Panc1 (cell line): ENCODE data around the gene ERC2. TPM values are rescaled to one million over a fixed set of nuclear protein-coding genes. Genes with fewer than 3 reads are reported as not detected.

Source experiments
- ATAC-seq: fragments of 200-7000 bp; cut with Tn5 transposase; 2 replicates; pipeline ENCODE4 v1.9.1; 2020; ENCODE audit warnings: mild to moderate bottlenecking, moderate library complexity
- BruUV-seq: library from RNA; stranded (reverse); fragments of 400-500 nt; replicated peaks from 2 replicates; lab custom pipeline; 2021; lab: Mats Ljungman, UMichigan
- CTCF ChIA-PET: fragments of 300-600 bp; sonication (Branson Sonifier 250); formaldehyde crosslinking; loops from one replicate; lab custom pipeline; 2022; ENCODE audit warnings: antibody characterized with exemption; lab: Charles Lee
- POLR2A ChIA-PET: fragments of 300-600 bp; sonication (Branson Sonifier 250); formaldehyde crosslinking; loops from one replicate; lab custom pipeline; 2022; ENCODE audit warnings: antibody characterized with exemption; lab: Charles Lee
- DNase-seq: peaks from one replicate; pipeline ENCODE4 v3.0.0-alpha.2; 2010; ENCODE audit warnings: low read depth, low spot score
- H3K27ac ChIP-seq: 2 replicates; pipeline ENCODE4 v1.5.1; 2011; ENCODE audit warnings: mild to moderate bottlenecking, low read length, inconsistent platforms
- H3K27me3 ChIP-seq: fragments of 200-500 bp; sonication (Bioruptor generic); 2 replicates; pipeline ENCODE4 v1.6.0; 2014; ENCODE audit warnings: low read length, inconsistent platforms; ENCODE audit not compliant: control insufficient read depth, insufficient read depth
- H3K36me3 ChIP-seq: fragments of 200-500 bp; sonication (Bioruptor generic); 2 replicates; pipeline ENCODE4 v1.5.1; 2014; ENCODE audit warnings: inconsistent platforms, mild to moderate bottlenecking, low read length, moderate library complexity; ENCODE audit not compliant: control insufficient read depth, insufficient read depth
- H3K4me1 ChIP-seq: 2 replicates; pipeline ENCODE4 v1.5.1; 2011; ENCODE audit warnings: inconsistent platforms, mild to moderate bottlenecking, low read length, moderate library complexity; ENCODE audit not compliant: control insufficient read depth, insufficient read depth
- H3K4me3 ChIP-seq, 2 experiments: 2 replicates each; pipeline ENCODE4 v1.5.1; 2011 to 2012; ENCODE audit warnings: low read depth in 2 of 2, low read length in 2 of 2, mild to moderate bottlenecking in 2 of 2, inconsistent platforms in 1 of 2, moderate library complexity in 1 of 2
- H3K9me3 ChIP-seq: fragments of 200-500 bp; sonication (Bioruptor generic); 2 replicates; pipeline ENCODE4 v1.5.1; 2014; ENCODE audit warnings: low read depth, mild to moderate bottlenecking, inconsistent platforms, low read length, moderate library complexity; ENCODE audit not compliant: control insufficient read depth, insufficient read depth
- POLR2AphosphoS5 ChIP-seq: IDR thresholded peaks from 2 replicates; pipeline ENCODE4 v1.6.1; 2012; ENCODE audit warnings: mild to moderate bottlenecking, low read depth, low read length, moderate library complexity
- REST ChIP-seq, 2 experiments: IDR thresholded peaks; 2 replicates each; pipeline ENCODE4 v1.6.1; 2011 to 2012; ENCODE audit warnings: low read depth in 2 of 2, control low read depth in 1 of 2, low read length in 1 of 2, mild to moderate bottlenecking in 1 of 2, moderate library complexity in 1 of 2; ENCODE audit not compliant: insufficient read depth in 1 of 2
- SIN3A ChIP-seq: IDR thresholded peaks from 2 replicates; pipeline ENCODE4 v1.6.1; 2012; ENCODE audit warnings: low read depth, mild to moderate bottlenecking, low read length, moderate library complexity, borderline replicate concordance; ENCODE audit not compliant: insufficient read depth
- TCF7L2 ChIP-seq: IDR thresholded peaks from 2 replicates; pipeline ENCODE4 v1.6.1; 2011; ENCODE audit warnings: mild to moderate bottlenecking, low read depth, low read length, inconsistent platforms
- in situ Hi-C: cut with HindIII; loops from 2 replicates; pipeline ENCODE4 v1.10.0; 2016; ENCODE audit warnings: low sequenced_read_pairs, low pct_unique_long_range_greater_than_20kb
- intact Hi-C: fragments of 100-400 bp; cut with micrococcal nuclease; formaldehyde crosslinking; loops from one replicate; pipeline ENCODE4 v1.10.0; 2022; ENCODE audit not compliant: unreplicated experiment
- total RNA-seq: library from RNA; stranded (reverse); gene quantifications from one replicate; pipeline ENCODE4 v1.2.1, GENCODE V29; 2021; ENCODE audit not compliant: unreplicated experiment
- TF ChIP-seq, protein P1 (sequence below): fragments of 450-650 bp; IDR thresholded peaks from 2 replicates; pipeline ENCODE4 v1.5.1; 2017; ENCODE audit warnings: mild to moderate bottlenecking

ERC2 gene
- total RNA-seq, 1 experiment from 2014 or later = 0.33 TPM

DNA sequence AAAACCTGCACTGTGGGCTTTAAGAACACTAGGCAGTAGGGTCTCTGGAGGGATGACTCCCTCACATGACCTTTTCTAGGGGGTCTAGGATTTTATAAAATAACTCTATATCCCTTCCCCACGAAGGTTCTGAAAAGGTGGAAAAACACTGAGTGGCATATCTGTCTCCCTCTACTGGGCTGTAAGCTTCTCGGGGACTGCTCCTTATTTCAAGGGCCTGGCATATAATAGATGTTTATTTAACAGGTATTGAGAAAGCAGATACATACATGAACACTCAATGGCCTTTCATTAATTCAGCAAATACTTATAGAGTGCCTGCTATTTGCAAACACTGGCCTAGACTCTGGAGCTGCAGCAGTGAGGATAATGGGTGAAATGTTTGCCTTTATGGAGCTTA is 834.9 kb downstream of the ERC2 start:
- no peaks in the 10 kb centered on the region for H3K27me3 ChIP-seq

DNA sequence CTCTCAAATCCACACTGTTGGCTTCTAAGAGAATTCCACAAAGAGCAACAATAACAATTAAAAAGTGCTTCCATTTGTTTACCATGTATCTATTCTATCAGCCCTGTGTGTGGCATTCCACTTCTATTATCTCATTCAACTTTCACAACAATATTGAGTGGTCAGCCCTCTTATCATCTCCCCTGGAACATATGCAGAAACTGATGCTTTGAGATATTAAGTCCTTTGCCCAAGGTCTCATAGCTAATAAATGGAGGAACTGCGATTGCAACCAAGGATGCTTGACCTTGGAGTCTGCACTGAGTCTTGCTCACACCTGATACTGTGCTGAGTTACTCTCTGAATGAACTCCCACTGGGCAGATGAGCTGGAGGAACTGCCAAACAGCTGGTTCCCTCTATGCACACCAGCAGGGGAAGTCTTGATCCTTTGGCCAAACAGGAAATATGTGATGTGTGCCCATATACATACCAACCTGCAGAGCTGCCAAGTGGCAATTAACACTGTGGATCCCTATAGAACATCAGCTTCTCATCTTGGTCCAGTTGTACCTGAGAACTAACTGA is 836.4 kb downstream of the ERC2 start:
- DNase-seq = no peak
- no TSS peak for BruUV-seq
- intact Hi-C loops (no loop called here), in situ Hi-C loops (no loop called here)
- Histone ChIP-seq H3K27me3 (no peaks in the 10 kb centered on the region), H3K4me3 (no peak overlapping the region), H3K4me1 (no peaks in the 10 kb centered on the region), H3K9me3 (no peaks in the 10 kb centered on the region), H3K36me3 (no peaks in the 10 kb centered on the region), H3K27ac (no peak overlapping the region)
- CTCF ChIA-PET = interaction anchor here (0.6 kb wide), 1 partner anchor 391 kb away, joined by 3 read pairs; no protein-coding TSS in a partner anchor
- no peak for ATAC-seq
- POLR2A ChIA-PET = no interaction called here
- TF ChIP-seq REST (IDR thresholded peaks at IDR 0.05; ENCODE audit: insufficient read depth in 1 of 2, low read depth in 2 of 2, low read length in 1 of 2) (no peak), TCF7L2 (no peak), POLR2AphosphoS5 (no peak)

More for the DNA sequence above, 834.9 kb downstream of the ERC2 start:
- BruUV-seq = no TSS peak
- H3K27ac ChIP-seq = no peak overlapping the region
- no peak for TF ChIP-seq SIN3A
- TF ChIP-seq, protein P1, sequence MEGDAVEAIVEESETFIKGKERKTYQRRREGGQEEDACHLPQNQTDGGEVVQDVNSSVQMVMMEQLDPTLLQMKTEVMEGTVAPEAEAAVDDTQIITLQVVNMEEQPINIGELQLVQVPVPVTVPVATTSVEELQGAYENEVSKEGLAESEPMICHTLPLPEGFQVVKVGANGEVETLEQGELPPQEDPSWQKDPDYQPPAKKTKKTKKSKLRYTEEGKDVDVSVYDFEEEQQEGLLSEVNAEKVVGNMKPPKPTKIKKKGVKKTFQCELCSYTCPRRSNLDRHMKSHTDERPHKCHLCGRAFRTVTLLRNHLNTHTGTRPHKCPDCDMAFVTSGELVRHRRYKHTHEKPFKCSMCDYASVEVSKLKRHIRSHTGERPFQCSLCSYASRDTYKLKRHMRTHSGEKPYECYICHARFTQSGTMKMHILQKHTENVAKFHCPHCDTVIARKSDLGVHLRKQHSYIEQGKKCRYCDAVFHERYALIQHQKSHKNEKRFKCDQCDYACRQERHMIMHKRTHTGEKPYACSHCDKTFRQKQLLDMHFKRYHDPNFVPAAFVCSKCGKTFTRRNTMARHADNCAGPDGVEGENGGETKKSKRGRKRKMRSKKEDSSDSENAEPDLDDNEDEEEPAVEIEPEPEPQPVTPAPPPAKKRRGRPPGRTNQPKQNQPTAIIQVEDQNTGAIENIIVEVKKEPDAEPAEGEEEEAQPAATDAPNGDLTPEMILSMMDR = no peak
- in situ Hi-C loops (no loop called here), intact Hi-C loops (no loop called here)
- H3K9me3 ChIP-seq = no peaks in the 10 kb centered on the region
- H3K4me1 ChIP-seq = no peaks in the 10 kb centered on the region
- ChIA-PET CTCF (no interaction called here), POLR2A (no interaction called here)
- H3K4me3 ChIP-seq = no peak overlapping the region
- ATAC-seq = no peak
- no peaks in the 10 kb centered on the region for H3K36me3 ChIP-seq
- no peak for DNase-seq

DNA sequence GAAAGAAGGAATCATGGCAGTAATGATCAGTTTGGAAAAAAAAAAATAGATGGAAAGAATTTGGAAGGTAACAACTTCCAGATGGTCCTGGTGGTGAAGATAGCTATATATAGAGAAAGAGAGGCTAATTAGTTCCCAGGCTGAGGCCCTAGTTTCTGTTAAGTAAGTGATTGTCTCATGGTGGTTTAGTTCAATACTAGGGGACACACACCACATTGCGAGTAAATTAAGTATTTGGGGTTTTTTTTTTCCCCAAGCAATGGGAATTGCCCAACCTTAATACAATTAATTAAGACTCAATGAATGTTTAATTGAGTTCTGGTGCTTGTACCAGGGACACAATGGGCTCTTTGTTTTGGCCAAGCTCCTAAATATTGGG is 837.4 kb downstream of the ERC2 start:
- in situ Hi-C loops (no loop called here), intact Hi-C loops (no loop called here)
- no TSS peak for BruUV-seq
- Histone ChIP-seq H3K36me3 (no peaks in the 10 kb centered on the region), H3K9me3 (no peaks in the 10 kb centered on the region), H3K27ac (no peak overlapping the region), H3K4me3 (no peak overlapping the region), H3K4me1 (no peaks in the 10 kb centered on the region), H3K27me3 (no peaks in the 10 kb centered on the region)
- TF ChIP-seq SIN3A = no peak
- TF ChIP-seq TCF7L2 = no peak
- no peak for TF ChIP-seq POLR2AphosphoS5
- ChIA-PET POLR2A (no interaction called here), CTCF (no interaction called here)
- no peak for DNase-seq
- ATAC-seq = no peak
